K562 (cell line): ENCODE data around the gene WDR1. TPM values are rescaled to one million over a fixed set of nuclear protein-coding genes. Genes with fewer than 3 reads are reported as not detected.
A peak's percentile ranks its signal among the peaks of the same experiment; 100 is the strongest.

Experiments
- ARHGAP35 ChIP-seq: fragments of 450-650 bp; IDR thresholded peaks from 2 replicates; pipeline ENCODE4 v1.6.1; 2018; ENCODE audit not compliant: partially characterized antibody
- ATF1 ChIP-seq, 2 experiments: fragments of 450-650 bp in 1 of 2; IDR thresholded peaks; 2 replicates each; pipeline ENCODE4 v1.6.1; 2016; ENCODE audit warnings: missing compliant biosample characterization in 1 of 2, missing genetic modification characterization in 1 of 2
- CREM ChIP-seq: IDR thresholded peaks from 2 replicates; pipeline ENCODE4 v1.6.1; 2014; ENCODE audit warnings: antibody characterized with exemption, low read depth
- CTBP1 ChIP-seq: fragments of 450-650 bp; IDR thresholded peaks from 2 replicates; pipeline ENCODE4 v1.6.1; 2016; ENCODE audit warnings: borderline replicate concordance
- DNMT1 ChIP-seq: fragments of 450-650 bp; IDR thresholded peaks from 2 replicates; pipeline ENCODE4 v1.6.1; 2016; ENCODE audit warnings: antibody characterized with exemption, mild to moderate bottlenecking
- E2F6 ChIP-seq, 2 experiments: IDR thresholded peaks; 2 replicates each; pipeline ENCODE4 v1.6.1; 2011; ENCODE audit warnings: borderline replicate concordance in 1 of 2, control low read depth in 1 of 2, low read depth in 1 of 2, low read length in 1 of 2, mild to moderate bottlenecking in 1 of 2, mixed read lengths in 1 of 2, moderate library complexity in 1 of 2; ENCODE audit not compliant: insufficient read depth in 1 of 2, insufficient read length in 1 of 2, poor library complexity in 1 of 2, severe bottlenecking in 1 of 2; ENCODE audit errors: extremely low read depth in 1 of 2
- ETV1 ChIP-seq: fragments of 450-650 bp; conservative IDR thresholded peaks from 2 replicates; pipeline ENCODE4 v1.6.1; 2016; ENCODE audit warnings: missing genetic modification characterization, control low read depth, low read depth, missing compliant biosample characterization
- MLX ChIP-seq, 2 experiments: fragments of 450-650 bp in 1 of 2; sonication (generic) in 1 of 2; formaldehyde crosslinking; conservative IDR thresholded peaks; 2 replicates each; pipeline versions ENCODE4 v1.4.0 to v1.8.1; 2020 to 2022; ENCODE audit warnings: mild to moderate bottlenecking in 1 of 2, missing genetic modification reagents in 1 of 2
- MYNN ChIP-seq, 2 experiments: sonication (generic); formaldehyde crosslinking in 1 of 2; IDR thresholded peaks; 2 replicates each; pipeline versions ENCODE4 v1.5.0 to v1.6.1; 2016 to 2020; ENCODE audit warnings: antibody characterized with exemption in 1 of 2, missing genetic modification reagents in 1 of 2
- PKNOX1 ChIP-seq: fragments of 450-650 bp; IDR thresholded peaks from 2 replicates; pipeline ENCODE4 v1.6.1; 2016
- SIN3A ChIP-seq, 2 experiments: fragments of 150-350 bp in 1 of 2; IDR thresholded peaks; 2 replicates each; pipeline ENCODE4 v1.6.1; 2011 to 2016; ENCODE audit warnings: borderline replicate concordance in 2 of 2, low read depth in 2 of 2, low read length in 2 of 2, mild to moderate bottlenecking in 2 of 2, moderate library complexity in 2 of 2; ENCODE audit not compliant: control insufficient read depth in 1 of 2
- SMARCA4 ChIP-seq: fragments of 450-650 bp; IDR thresholded peaks from 2 replicates; pipeline ENCODE4 v1.6.1; 2016
- SRF ChIP-seq, 2 experiments: fragments of 250-450, 450-650 bp in 1 of 2; sonication (Bioruptor Pico) in 1 of 2; sonication (generic) in 1 of 2; formaldehyde crosslinking; IDR thresholded peaks; 2 replicates each; pipeline versions ENCODE4 v1.5.0 to v1.5.1; 2020 to 2022; ENCODE audit warnings: mild to moderate bottlenecking in 1 of 2, missing genetic modification reagents in 1 of 2
- XRCC5 ChIP-seq: fragments of 200-400 bp; formaldehyde crosslinking; IDR thresholded peaks from 2 replicates; pipeline ENCODE4 v1.6.1; 2017; ENCODE audit warnings: low read depth, mild to moderate bottlenecking, low read length
- ZNF133 ChIP-seq: fragments of 250-450 bp; sonication (Bioruptor Pico); IDR thresholded peaks from 2 replicates; pipeline ENCODE4 v1.4.0; 2020; ENCODE audit warnings: mild to moderate bottlenecking
- ZNF644 ChIP-seq: fragments of 200-800 bp; sonication (Bioruptor generic); IDR thresholded peaks from 2 replicates; pipeline ENCODE4 v1.6.1; 2016; ENCODE audit warnings: low read depth, missing genetic modification characterization, missing compliant biosample characterization
- polyA plus RNA-seq, 8 experiments: library from polyadenylated mRNA; depleted of rRNA in 4 of 8; stranded (reverse) in 5 of 8; unstranded in 3 of 8; fragments of >200 nt; fragmentation: Nextera tagmentation in 2 of 8; fragmentation: Illumina TruSeq in 1 of 8; extraction: Ambion mirVana in 2 of 8; extraction: Trizol in 1 of 8; gene quantifications; 2 replicates each; pipeline versions ENCODE4 v1.2.1 to v1.2.3, GENCODE V29; 2011 to 2014; ENCODE audit warnings: inconsistent platforms in 1 of 8, missing spikeins in 1 of 8
- total RNA-seq, 7 experiments: library from RNA; depleted of rRNA in 6 of 7; stranded (reverse); fragments of >200 nt in 6 of 7; fragmentation: Illumina TruSeq in 2 of 7; extraction: Trizol in 2 of 7; gene quantifications; 2 replicates each; pipeline versions ENCODE4 v1.2.1 to v1.2.3, GENCODE V29; 2011 to 2021; ENCODE audit warnings: low replicate concordance in 1 of 7
- TF ChIP-seq, protein P1 (sequence below): fragments of 250-450 bp; sonication (Bioruptor Pico); IDR thresholded peaks from 2 replicates; pipeline ENCODE4 v1.8.0; 2022; ENCODE audit warnings: moderate library complexity, mild to moderate bottlenecking, inconsistent platforms
- TF ChIP-seq, protein P2 (sequence below): fragments of 250-450 bp; sonication (Bioruptor Pico); IDR thresholded peaks from 2 replicates; pipeline ENCODE4 v1.5.0; 2022; ENCODE audit warnings: mild to moderate bottlenecking
- TF ChIP-seq, protein P3 (sequence below): fragments of 450-650 bp; formaldehyde crosslinking; IDR thresholded peaks from 2 replicates; pipeline ENCODE4 v1.4.0; 2020; ENCODE audit warnings: mild to moderate bottlenecking, moderate library complexity

The WDR1 gene
- total and polyA plus RNA-seq, 9 of the 15 experiments (the other 6 are each of a cell fraction or from before 2014, with no cell fraction given), result 16.1 to 213 (median 125) TPM

DNA sequence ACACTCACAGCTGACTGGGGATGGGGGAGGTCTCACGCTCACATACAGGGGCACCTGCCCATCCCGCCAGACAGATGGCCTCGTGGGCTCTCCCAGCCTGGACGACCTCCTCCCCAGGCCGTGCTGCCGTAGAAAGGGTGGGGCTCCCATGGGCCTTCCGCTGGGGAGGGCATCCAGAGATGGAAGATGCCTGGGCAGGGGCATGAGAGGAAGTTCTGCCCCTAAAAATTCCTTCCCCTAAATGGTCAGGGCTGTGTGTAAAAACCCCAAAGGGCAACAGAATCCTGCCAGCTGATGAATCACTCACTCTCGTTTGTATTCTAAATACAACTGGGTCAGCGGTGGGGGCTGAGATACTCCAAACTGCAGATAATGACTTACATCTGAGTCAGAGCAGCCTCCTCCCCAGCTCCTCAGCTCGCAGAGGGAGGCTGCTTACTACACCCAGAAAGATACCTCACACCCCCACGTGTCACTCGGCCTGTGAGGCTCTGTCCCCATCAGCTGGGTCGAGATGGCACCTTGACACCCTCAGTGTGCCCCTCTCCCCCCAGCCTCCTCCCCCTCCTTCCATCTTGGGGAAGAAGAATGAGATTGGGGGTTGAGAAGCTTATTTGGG is 10.1 kb downstream of the WDR1 start (continued):
- no peak for TF ChIP-seq MLX (CRISPR knock-in tag; conservative IDR thresholded peaks at IDR 0.05)
- no peak for TF ChIP-seq ZNF133 (CRISPR knock-in tag)
- 0 out of 2 replicates have a peak, but pooled peaks have one; percentile 27 for TF ChIP-seq MYNN (IDR thresholded peaks at IDR 0.05)
- no peak for TF ChIP-seq MYNN (CRISPR knock-in tag; IDR thresholded peaks at IDR 0.05)
- no peak for TF ChIP-seq XRCC5
- TF ChIP-seq E2F6 (IDR thresholded peaks at IDR 0.05; ENCODE audit: borderline replicate concordance in 1 of 2, extremely low read depth in 1 of 2, insufficient read depth in 1 of 2, insufficient read length in 1 of 2, low read depth in 1 of 2, low read length in 1 of 2, poor library complexity in 1 of 2, severe bottlenecking in 1 of 2), result peak; percentile 32 to 78
- TF ChIP-seq, protein P1, sequence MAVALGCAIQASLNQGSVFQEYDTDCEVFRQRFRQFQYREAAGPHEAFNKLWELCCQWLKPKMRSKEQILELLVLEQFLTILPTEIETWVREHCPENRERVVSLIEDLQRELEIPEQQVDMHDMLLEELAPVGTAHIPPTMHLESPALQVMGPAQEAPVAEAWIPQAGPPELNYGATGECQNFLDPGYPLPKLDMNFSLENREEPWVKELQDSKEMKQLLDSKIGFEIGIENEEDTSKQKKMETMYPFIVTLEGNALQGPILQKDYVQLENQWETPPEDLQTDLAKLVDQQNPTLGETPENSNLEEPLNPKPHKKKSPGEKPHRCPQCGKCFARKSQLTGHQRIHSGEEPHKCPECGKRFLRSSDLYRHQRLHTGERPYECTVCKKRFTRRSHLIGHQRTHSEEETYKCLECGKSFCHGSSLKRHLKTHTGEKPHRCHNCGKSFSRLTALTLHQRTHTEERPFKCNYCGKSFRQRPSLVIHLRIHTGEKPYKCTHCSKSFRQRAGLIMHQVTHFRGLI (CRISPR knock-in tag), result no peak
- no peak for TF ChIP-seq ARHGAP35
- no peak for TF ChIP-seq ZNF644 (tag)
- TF ChIP-seq, protein P2, sequence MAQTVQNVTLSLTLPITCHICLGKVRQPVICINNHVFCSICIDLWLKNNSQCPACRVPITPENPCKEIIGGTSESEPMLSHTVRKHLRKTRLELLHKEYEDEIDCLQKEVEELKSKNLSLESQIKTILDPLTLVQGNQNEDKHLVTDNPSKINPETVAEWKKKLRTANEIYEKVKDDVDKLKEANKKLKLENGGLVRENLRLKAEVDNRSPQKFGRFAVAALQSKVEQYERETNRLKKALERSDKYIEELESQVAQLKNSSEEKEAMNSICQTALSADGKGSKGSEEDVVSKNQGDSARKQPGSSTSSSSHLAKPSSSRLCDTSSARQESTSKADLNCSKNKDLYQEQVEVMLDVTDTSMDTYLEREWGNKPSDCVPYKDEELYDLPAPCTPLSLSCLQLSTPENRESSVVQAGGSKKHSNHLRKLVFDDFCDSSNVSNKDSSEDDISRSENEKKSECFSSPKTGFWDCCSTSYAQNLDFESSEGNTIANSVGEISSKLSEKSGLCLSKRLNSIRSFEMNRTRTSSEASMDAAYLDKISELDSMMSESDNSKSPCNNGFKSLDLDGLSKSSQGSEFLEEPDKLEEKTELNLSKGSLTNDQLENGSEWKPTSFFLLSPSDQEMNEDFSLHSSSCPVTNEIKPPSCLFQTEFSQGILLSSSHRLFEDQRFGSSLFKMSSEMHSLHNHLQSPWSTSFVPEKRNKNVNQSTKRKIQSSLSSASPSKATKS (CRISPR knock-in tag), result no peak
- 0 out of 2 replicates have a peak, but pooled peaks have one; percentile 4 for TF ChIP-seq PKNOX1
- no peak for TF ChIP-seq SRF (CRISPR knock-in tag; IDR thresholded peaks at IDR 0.05)
- TF ChIP-seq ATF1 (CRISPR knock-in tag; IDR thresholded peaks at IDR 0.05), result no peak
- TF ChIP-seq ATF1 (tag; IDR thresholded peaks at IDR 0.05), result no peak
- peak; percentile 31 for TF ChIP-seq CREM
- TF ChIP-seq SMARCA4, result peak; percentile 74
- no peak for TF ChIP-seq DNMT1
- TF ChIP-seq CTBP1, result 0 out of 2 replicates have a peak, but pooled peaks have one; percentile 28
- no peak for TF ChIP-seq ETV1
- peak in 1 of 2 experiments; percentile 75; a peak in 1 of 4 replicates for TF ChIP-seq SIN3A (IDR thresholded peaks at IDR 0.05; ENCODE audit: borderline replicate concordance in 2 of 2, control insufficient read depth in 1 of 2, low read depth in 2 of 2, low read length in 2 of 2)
- TF ChIP-seq, protein P3, sequence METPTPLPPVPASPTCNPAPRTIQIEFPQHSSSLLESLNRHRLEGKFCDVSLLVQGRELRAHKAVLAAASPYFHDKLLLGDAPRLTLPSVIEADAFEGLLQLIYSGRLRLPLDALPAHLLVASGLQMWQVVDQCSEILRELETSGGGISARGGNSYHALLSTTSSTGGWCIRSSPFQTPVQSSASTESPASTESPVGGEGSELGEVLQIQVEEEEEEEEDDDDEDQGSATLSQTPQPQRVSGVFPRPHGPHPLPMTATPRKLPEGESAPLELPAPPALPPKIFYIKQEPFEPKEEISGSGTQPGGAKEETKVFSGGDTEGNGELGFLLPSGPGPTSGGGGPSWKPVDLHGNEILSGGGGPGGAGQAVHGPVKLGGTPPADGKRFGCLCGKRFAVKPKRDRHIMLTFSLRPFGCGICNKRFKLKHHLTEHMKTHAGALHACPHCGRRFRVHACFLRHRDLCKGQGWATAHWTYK, result no peak
